Neural progenitor cell (in vitro differentiated cells): Measurements from ENCODE around the gene PDE7B. TPM values are rescaled to one million over a fixed set of nuclear protein-coding genes. Genes with fewer than 3 reads are reported as not detected.
"Not testable (repeated sequence)": the region's sequence is repeated elsewhere in the genome, so short reads cannot be mapped to it uniquely, and the experiment has no call there.

ENCODE experiments used
- DNase-seq: peaks from one replicate; pipeline ENCODE4 v3.0.0-alpha.2; 2016; ENCODE audit warnings: low spot score
- H2AFZ ChIP-seq: fragments of 200-600 bp; sonication (generic); replicated peaks from 2 replicates; pipeline ENCODE4 v1.6.1; 2016; ENCODE audit warnings: antibody characterized with exemption
- H3F3A ChIP-seq: fragments of 200-600 bp; sonication (generic); 2 replicates; pipeline ENCODE4 v1.6.1; 2016; ENCODE audit warnings: antibody characterized with exemption, low read depth
- H3K27ac ChIP-seq: fragments of 200-600 bp; sonication (generic); 2 replicates; pipeline ENCODE4 v1.5.1; 2016; ENCODE audit warnings: mild to moderate bottlenecking
- H3K27me3 ChIP-seq: fragments of 200-600 bp; sonication (generic); 2 replicates; pipeline ENCODE4 v1.6.1; 2016; ENCODE audit warnings: mild to moderate bottlenecking, moderate library complexity
- H3K36me3 ChIP-seq: fragments of 200-600 bp; sonication (generic); 2 replicates; pipeline ENCODE4 v1.5.1; 2016
- H3K4me1 ChIP-seq: fragments of 200-600 bp; sonication (generic); 2 replicates; pipeline ENCODE4 v1.6.1; 2016; ENCODE audit warnings: mixed run types
- H3K4me2 ChIP-seq: fragments of 200-600 bp; sonication (generic); 2 replicates; pipeline ENCODE4 v1.6.1; 2016
- H3K4me3 ChIP-seq: fragments of 200-600 bp; sonication (generic); 2 replicates; pipeline ENCODE4 v1.5.1; 2016
- H3K79me2 ChIP-seq: fragments of 200-600 bp; sonication (generic); 2 replicates; pipeline ENCODE4 v1.6.1; 2016; ENCODE audit warnings: low read depth
- H3K9ac ChIP-seq: fragments of 200-600 bp; sonication (generic); 2 replicates; pipeline ENCODE4 v1.6.1; 2016
- H3K9me3 ChIP-seq: fragments of 200-600 bp; sonication (generic); 2 replicates; pipeline ENCODE4 v1.5.1; 2016; ENCODE audit warnings: low read depth
- H4K20me1 ChIP-seq: fragments of 200-600 bp; sonication (generic); 2 replicates; pipeline ENCODE4 v1.6.1; 2016; ENCODE audit warnings: low read depth
- H3K27ac Mint-ChIP-seq: 3 replicates; pipeline ENCODE4 v1.8.0; 2021; ENCODE audit warnings: mixed read lengths
- H3K27me3 Mint-ChIP-seq: 2 replicates; pipeline ENCODE4 v1.8.0; 2022; ENCODE audit warnings: low read depth, mild to moderate bottlenecking, inconsistent platforms, moderate library complexity, mixed read lengths; ENCODE audit not compliant: insufficient read depth
- H3K36me3 Mint-ChIP-seq: 3 replicates; pipeline ENCODE4 v1.8.0; 2021; ENCODE audit warnings: mixed read lengths
- H3K4me1 Mint-ChIP-seq: 3 replicates; pipeline ENCODE4 v1.8.0; 2021; ENCODE audit warnings: mixed read lengths
- H3K4me3 Mint-ChIP-seq: 3 replicates; pipeline ENCODE4 v1.8.0; 2021; ENCODE audit warnings: mild to moderate bottlenecking, moderate library complexity, mixed read lengths
- H3K9me3 Mint-ChIP-seq: 3 replicates; pipeline ENCODE4 v1.8.0; 2020; ENCODE audit warnings: mixed read lengths
- CTCF ChIP-seq: fragments of 200-600 bp; sonication (generic); IDR thresholded peaks from 2 replicates; pipeline ENCODE4 v1.5.1; 2017; ENCODE audit warnings: antibody characterized with exemption, mild to moderate bottlenecking
- EZH2 ChIP-seq: fragments of 200-600 bp; sonication (generic); IDR thresholded peaks from 2 replicates; pipeline ENCODE4 v1.6.1; 2017; ENCODE audit warnings: antibody characterized with exemption, mild to moderate bottlenecking, moderate library complexity
- EZH2phosphoT487 ChIP-seq: fragments of 200-600 bp; sonication (generic); IDR thresholded peaks from 2 replicates; pipeline ENCODE4 v1.6.1; 2017; ENCODE audit warnings: antibody characterized with exemption
- total RNA-seq: library from RNA; depleted of rRNA; stranded (reverse); fragments of >200 nt; gene quantifications from 2 replicates; pipeline ENCODE4 v1.2.3, GENCODE V29; 2015; ENCODE audit warnings: low replicate concordance

PDE7B gene
- total RNA-seq, 1 donor from 2014 or later = 0.04 TPM

GRCh38 chr6:136216503-136217401 is 365.3 kb downstream of the PDE7B start:
- no peaks in the 10 kb centered on the region for H3K9me3 ChIP-seq
- no peak overlapping the region for H3K4me3 Mint-ChIP-seq
- TF ChIP-seq CTCF (no peak), EZH2 (no peak), EZH2phosphoT487 (no peak)
- H4K20me1 ChIP-seq = no peaks in the 10 kb centered on the region
- no peaks in the 10 kb centered on the region for H3K4me1 Mint-ChIP-seq
- H3K4me3 ChIP-seq = no peak overlapping the region
- no peaks in the 10 kb centered on the region for H3K27me3 ChIP-seq
- H3K9ac ChIP-seq = no peak overlapping the region
- no peaks in the 10 kb centered on the region for H3K79me2 ChIP-seq
- no peak for DNase-seq
- H3F3A ChIP-seq = no peaks in the 10 kb centered on the region
- H3K4me1 ChIP-seq = no peaks in the 10 kb centered on the region
- H3K4me2 ChIP-seq = no peak overlapping the region
- H3K27me3 Mint-ChIP-seq = no peaks in the 10 kb centered on the region
- no peak overlapping the region for H3K27ac ChIP-seq
- H3K9me3 Mint-ChIP-seq = peaks cover 4% of the 10 kb centered on the region
- no peaks in the 10 kb centered on the region for H3K36me3 Mint-ChIP-seq
- H3K36me3 ChIP-seq = no peaks in the 10 kb centered on the region
- no peak overlapping the region for H3K27ac Mint-ChIP-seq
- peak overlapping the region; percentile 28 for H2AFZ ChIP-seq

- H3K9me3 Mint-ChIP-seq, H3K4me3 ChIP-seq, H3F3A ChIP-seq, H3K27ac ChIP-seq, H2AFZ ChIP-seq, H3K36me3 Mint-ChIP-seq, H3K27me3 Mint-ChIP-seq, H3K79me2 ChIP-seq, H3K4me1 ChIP-seq, H4K20me1 ChIP-seq, H3K36me3 ChIP-seq, DNase-seq, H3K4me2 ChIP-seq, H3K4me1 Mint-ChIP-seq, H3K9me3 ChIP-seq, H3K27ac Mint-ChIP-seq, H3K9ac ChIP-seq, H3K27me3 ChIP-seq, H3K4me3 Mint-ChIP-seq: not testable (repeated sequence)
Observed at GRCh38 chr6:136224974-136225373, 373.5 kb downstream of the PDE7B start.

GRCh38 chr6:136225496-136225895 is 374.0 kb downstream of the PDE7B start:
- Histone ChIP-seq H3K36me3 (no peaks in the 10 kb centered on the region), H3K4me3 (no peak overlapping the region), H3K4me2 (no peak overlapping the region), H3K9me3 (no peaks in the 10 kb centered on the region), H3K4me1 (no peaks in the 10 kb centered on the region), H2AFZ (no peak overlapping the region), H3K79me2 (no peaks in the 10 kb centered on the region), H3K27me3 (no peaks in the 10 kb centered on the region), H4K20me1 (no peaks in the 10 kb centered on the region), H3K9ac (no peak overlapping the region), H3K27ac (no peak overlapping the region), H3F3A (no peaks in the 10 kb centered on the region)
- Mint-ChIP-seq H3K27me3 (peaks cover 2% of the 10 kb centered on the region), H3K27ac (no peak overlapping the region), H3K36me3 (no peaks in the 10 kb centered on the region), H3K9me3 (peaks cover 6% of the 10 kb centered on the region), H3K4me3 (no peak overlapping the region), H3K4me1 (no peaks in the 10 kb centered on the region)
- no peak for DNase-seq
- no peak for TF ChIP-seq EZH2phosphoT487
- TF ChIP-seq EZH2 = no peak
- TF ChIP-seq CTCF = no peak

- Mint-ChIP-seq H3K4me3 (no peak overlapping the region), H3K27ac (no peak overlapping the region), H3K9me3 (peaks cover 4% of the 10 kb centered on the region), H3K27me3 (peaks cover 2% of the 10 kb centered on the region), H3K36me3 (no peaks in the 10 kb centered on the region), H3K4me1 (no peaks in the 10 kb centered on the region)
- Histone ChIP-seq H4K20me1 (no peaks in the 10 kb centered on the region), H3K9ac (no peak overlapping the region), H2AFZ (no peak overlapping the region), H3K9me3 (no peaks in the 10 kb centered on the region), H3K27ac (no peak overlapping the region), H3K4me1 (no peaks in the 10 kb centered on the region), H3K36me3 (no peaks in the 10 kb centered on the region), H3K4me2 (no peak overlapping the region), H3K79me2 (no peaks in the 10 kb centered on the region), H3K4me3 (no peak overlapping the region), H3F3A (no peaks in the 10 kb centered on the region), H3K27me3 (no peaks in the 10 kb centered on the region)
- no peak for TF ChIP-seq EZH2phosphoT487
- peak; percentile 100 for TF ChIP-seq CTCF
- peak; percentile 54 for DNase-seq
Observed at GRCh38 chr6:136226027-136226673, 374.6 kb downstream of the PDE7B start.
